HG03520 (cell line): ENCODE measurements around the gene FAM169A.
"Not testable (repeated sequence)": the region's sequence is repeated elsewhere in the genome, so short reads cannot be mapped to it uniquely, and the experiment has no call there.

Source experiments
- ATAC-seq: cut with Tn5 transposase; IDR thresholded peaks from one replicate; pipeline ENCODE4 v1.9.1; 2021; ENCODE audit warnings: mild to moderate bottlenecking, moderate library complexity; ENCODE audit not compliant: unreplicated experiment

The FAM169A gene

DNA sequence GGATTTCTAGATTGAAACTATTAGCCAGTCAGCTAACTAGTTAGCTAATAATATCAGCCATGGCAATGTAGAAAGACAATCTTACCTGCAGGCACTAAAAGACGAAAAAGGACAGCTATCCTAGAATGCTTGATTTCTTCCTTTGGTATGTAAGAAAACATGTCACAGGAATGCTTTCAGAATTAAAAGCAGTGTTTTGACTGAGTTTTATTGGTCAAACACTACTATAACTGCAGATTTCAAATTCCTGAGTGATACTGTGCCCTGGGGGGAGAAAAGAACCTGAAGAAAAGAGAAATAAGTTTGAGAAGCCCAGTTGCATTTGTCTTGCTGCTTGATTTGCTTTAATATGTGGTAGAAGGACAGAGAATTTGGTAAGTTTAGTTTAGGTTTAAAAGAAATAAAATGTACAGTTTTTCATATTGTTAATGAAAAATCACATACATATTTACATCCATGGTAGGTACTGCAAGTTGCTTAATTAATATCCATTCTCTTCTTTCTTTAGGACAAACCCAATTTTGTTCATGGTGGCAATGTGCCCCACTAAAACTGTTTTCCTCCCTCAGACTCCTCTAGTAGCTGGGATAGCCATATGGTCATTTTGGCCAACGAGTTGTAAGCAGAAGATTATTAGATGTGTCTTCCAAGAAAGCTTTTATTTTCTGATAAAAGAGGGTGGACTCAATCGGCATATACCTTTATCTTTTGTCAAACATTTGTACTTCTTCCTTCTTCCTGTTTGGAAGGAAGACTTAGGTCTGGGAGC, 4.3 kb upstream of the FAM169A start:
- ATAC-seq = no peak

- ATAC-seq = not testable (repeated sequence)
These were observed 3.2 kb upstream of the FAM169A start for GRCh38 chr5:74869414-74869813.

- no peak for ATAC-seq
These were observed 492 bp upstream of the FAM169A start for GRCh38 chr5:74866596-74867162.

DNA sequence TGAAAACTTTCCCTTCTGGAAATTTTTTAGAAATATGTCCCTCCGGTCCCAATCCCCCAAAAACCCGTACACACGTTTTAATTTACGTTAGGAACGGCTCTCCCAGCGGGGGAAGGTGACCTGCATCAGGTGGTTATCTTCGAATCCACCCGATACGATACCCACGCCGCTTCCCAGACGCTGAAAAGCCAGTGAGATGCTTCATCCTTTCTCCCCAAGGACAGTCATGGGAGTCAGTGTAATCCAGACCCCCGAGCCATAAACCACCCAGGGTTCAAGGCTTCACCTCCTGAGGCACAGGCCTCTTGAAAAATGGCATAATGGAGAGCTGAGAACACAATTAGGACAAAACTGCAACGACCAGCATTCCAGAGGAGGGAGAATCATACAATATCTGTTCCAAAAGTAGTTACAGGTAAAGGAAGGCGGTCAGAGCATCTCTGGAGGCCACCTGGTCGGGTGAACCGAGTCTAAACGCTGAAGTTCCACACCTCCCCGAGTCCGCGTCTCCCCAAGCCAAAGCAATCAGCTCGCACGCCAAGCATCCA, 857 bp downstream of the FAM169A start:
- no peak for ATAC-seq

GRCh38 chr5:74864823-74865222, 1.4 kb downstream of the FAM169A start:
- ATAC-seq = no peak

GRCh38 chr5:74863726-74864125, 2.5 kb downstream of the FAM169A start:
- ATAC-seq = no peak

GRCh38 chr5:74862221-74862620, 4.0 kb downstream of the FAM169A start:
- ATAC-seq = no peak

DNA sequence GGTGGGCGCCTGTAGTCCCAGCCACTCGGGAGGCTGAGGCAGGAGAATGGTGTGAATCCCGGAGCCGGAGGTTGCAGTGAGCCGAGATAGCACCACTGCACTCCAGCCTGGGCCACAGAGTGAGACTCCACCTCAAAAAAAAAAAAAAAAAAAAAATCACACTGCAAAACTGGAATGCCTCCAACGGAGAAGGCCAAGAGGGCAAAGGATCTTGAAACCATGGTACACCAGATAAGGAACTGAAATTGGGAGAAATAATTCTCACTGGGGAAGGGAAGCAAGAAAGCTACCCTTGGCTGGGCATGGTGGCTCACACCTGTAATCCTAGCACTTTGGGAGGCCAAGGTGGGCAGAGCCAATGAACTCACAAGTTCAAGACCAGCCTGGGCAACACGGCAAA, 9.2 kb downstream of the FAM169A start:
- ATAC-seq = not testable (repeated sequence)

- no peak for ATAC-seq
These were observed 12.9 kb downstream of the FAM169A start for GRCh38 chr5:74853256-74853655.

DNA sequence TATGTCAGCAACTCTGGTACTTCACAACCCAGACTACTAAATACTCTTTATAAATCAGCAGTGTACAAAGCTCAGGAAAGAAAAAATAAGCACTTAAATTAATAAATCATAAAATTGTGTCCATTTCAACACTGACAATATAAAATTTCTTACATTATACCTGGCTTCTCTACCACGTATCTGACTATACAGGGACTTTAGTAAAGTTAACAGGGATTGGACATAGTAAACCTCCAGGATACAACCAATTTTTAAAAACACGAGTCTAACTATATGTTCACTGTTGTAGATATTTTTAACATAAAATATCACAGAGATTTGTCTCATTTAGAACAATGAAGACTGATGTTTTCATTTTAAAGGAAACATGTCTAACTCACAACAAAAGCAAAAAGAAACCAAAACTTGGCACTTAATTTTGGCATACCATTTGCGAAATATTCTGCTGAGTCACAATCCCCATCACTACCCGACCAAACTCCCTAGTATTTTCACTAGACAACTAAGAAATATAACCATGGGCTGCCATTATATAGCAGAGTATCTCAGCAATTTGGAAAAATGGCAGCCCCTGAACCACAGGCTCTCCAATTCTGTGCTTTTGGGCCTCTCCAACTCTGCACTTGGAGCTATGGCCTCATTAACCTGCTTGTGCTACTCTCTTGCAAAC, 14.4 kb downstream of the FAM169A start:
- ATAC-seq = no peak

- no peak for ATAC-seq
These were observed 15.3 kb downstream of the FAM169A start for GRCh38 chr5:74850789-74851425.

GRCh38 chr5:74850030-74850429, 16.2 kb downstream of the FAM169A start:
- ATAC-seq = no peak

GRCh38 chr5:74848553-74849025, 17.6 kb downstream of the FAM169A start:
- ATAC-seq = no peak

- ATAC-seq = no peak
These were observed 27.0 kb downstream of the FAM169A start for GRCh38 chr5:74839229-74839628.

DNA sequence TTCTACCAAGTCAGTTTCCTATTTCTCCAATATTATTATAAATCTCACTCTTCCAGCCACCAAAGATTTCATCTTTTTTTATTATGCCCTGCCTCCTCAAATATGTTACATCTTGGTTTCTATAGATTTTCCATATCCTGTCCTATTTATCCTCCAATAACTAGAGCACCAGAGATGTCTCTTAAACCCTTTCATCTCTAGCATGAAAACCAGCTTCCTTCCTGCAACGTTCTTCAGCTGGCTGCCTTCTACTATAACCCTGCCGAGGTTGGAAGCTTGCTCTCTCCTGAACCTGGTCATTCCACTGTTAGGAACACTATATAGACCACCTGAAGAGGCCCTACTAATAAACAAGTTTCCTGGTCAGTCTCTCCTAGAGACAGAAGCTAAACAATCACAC, 27.9 kb downstream of the FAM169A start:
- no peak for ATAC-seq

DNA sequence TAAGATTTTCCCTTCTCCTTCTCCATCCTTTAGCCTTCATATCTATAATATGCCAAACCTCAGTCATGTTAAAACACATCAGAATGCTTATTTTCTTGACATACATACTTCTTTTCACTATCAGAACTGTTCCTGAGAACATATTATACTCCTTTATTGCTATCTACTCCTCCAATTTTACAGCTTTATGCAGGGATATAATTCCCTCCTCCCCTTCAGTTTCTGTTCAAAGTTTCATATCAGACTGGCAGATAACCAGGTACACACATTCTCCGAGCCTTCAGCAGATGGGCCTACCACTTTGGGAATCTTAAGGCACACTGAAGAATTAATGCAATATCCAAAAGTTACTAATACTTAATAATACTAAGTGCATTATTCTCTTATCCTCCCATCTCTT, 29.1 kb downstream of the FAM169A start:
- ATAC-seq = no peak

- no peak for ATAC-seq
These were observed 32.5 kb downstream of the FAM169A start for GRCh38 chr5:74833537-74834266.

- no peak for ATAC-seq
These were observed 36.8 kb downstream of the FAM169A start for GRCh38 chr5:74829413-74829812.

DNA sequence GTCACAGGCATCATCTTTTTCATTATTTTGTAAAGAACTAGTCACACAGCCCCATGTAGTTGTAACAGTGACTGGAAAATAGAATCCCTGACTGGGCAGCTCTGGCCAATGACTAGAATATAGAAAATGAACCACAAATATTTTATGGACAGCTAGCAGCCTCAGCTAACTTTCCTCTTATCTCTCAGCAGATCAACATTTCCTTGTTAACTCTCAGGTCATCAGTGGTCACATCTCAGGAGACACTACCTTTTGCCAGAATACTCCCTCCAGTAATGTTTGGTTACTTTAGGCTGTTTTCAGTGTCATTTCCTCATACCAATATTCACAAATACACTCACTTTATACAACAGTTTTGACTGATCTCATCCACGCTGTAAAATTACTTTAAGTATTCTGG, 43.9 kb downstream of the FAM169A start:
- no peak for ATAC-seq

- ATAC-seq = no peak
These were observed 49.3 kb downstream of the FAM169A start for GRCh38 chr5:74816875-74817274.

DNA sequence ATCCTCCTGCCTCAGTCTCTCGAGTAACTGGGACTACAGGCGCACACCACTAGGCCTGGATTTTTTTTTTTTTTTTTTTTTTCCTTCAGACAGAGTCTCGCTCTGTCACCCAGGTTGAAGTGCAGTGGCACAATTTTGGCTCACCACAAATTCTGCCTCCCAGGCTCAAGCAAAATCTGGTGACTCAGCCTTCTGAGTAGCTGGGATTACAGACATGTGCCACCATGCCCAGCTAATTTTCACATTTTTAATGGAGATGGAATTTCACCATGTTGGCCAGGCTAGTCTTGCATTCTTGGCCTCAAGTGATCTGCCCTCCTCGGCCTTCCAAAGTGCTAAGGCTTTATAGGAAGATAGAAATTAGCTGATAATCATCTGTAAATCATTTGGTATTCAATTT, 55.3 kb downstream of the FAM169A start:
- no peak for ATAC-seq
